ENCODE results near the gene CDH22. TPM values are rescaled to one million over a fixed set of nuclear protein-coding genes. Genes with fewer than 3 reads are reported as not detected.

The CDH22 gene
- total RNA-seq, 3 donors from 2014 or later (not counting 1 experiment from before 2014, with no cell fraction given), result not detected

DNA sequence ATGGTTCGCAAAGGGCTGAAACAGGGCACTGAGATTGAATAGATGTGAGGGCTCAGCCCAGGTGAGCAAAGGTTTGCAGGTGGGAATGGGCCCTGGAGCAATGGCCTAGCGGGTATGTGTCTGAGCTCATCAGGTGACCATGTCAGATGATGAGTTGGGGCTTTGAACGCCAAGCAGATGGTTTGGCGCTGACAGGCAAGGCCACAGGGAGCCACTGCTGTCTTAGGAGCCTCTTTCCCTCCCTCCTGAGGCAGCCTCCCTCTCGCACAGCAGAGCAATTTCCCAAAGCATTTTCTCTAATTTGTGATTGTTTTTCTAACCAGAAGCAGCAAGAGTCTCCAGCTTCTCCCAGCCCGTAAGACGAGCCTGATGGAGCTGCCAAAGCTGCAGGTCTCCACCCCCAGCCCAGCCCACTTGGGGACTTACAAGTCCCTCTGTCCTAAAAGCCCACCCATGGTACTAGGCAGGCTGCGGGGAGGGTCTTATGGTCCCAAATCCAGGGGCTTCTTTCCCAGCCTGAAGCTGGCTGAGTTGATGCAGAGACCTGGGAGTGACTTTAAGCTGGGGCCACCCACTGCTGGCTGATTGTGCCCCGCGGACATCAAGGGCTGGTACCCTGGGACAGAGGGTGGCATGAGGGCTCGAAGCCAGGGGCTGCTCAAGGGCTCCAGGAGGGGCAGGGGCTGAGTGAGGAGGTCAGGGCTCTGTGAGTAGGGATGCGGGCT lies 11.6 kb downstream of the CDH22 start:
- Mint-ChIP-seq H3K4me3 (no peak overlapping the region), H3K36me3 (no peaks in the 10 kb centered on the region), H3K27ac (no peak overlapping the region), H3K27me3 (ENCODE audit: low read depth in 2 of 2) (peaks cover 15 to 24% of the 10 kb centered on the region in 2 donors), H3K4me1 (no peaks in the 10 kb centered on the region), H3K9me3 (no peaks in the 10 kb centered on the region)
- Histone ChIP-seq H3K9me3 (ENCODE audit: control insufficient read depth, insufficient read depth, low read length) (no peaks in the 10 kb centered on the region), H3K27me3 (ENCODE audit: control insufficient read depth, insufficient read depth, low read length) (peaks cover 2% of the 10 kb centered on the region), H3K4me3 (ENCODE audit: low read length) (no peak overlapping the region), H3K27ac (ENCODE audit: low read length) (no peak overlapping the region), H3K36me3 (ENCODE audit: control insufficient read depth, insufficient read depth, low read length) (no peaks in the 10 kb centered on the region), H3K4me1 (ENCODE audit: control insufficient read depth, insufficient read depth, low read length) (no peaks in the 10 kb centered on the region)
- TF ChIP-seq, protein P1, sequence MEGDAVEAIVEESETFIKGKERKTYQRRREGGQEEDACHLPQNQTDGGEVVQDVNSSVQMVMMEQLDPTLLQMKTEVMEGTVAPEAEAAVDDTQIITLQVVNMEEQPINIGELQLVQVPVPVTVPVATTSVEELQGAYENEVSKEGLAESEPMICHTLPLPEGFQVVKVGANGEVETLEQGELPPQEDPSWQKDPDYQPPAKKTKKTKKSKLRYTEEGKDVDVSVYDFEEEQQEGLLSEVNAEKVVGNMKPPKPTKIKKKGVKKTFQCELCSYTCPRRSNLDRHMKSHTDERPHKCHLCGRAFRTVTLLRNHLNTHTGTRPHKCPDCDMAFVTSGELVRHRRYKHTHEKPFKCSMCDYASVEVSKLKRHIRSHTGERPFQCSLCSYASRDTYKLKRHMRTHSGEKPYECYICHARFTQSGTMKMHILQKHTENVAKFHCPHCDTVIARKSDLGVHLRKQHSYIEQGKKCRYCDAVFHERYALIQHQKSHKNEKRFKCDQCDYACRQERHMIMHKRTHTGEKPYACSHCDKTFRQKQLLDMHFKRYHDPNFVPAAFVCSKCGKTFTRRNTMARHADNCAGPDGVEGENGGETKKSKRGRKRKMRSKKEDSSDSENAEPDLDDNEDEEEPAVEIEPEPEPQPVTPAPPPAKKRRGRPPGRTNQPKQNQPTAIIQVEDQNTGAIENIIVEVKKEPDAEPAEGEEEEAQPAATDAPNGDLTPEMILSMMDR (IDR thresholded peaks at IDR 0.05), result no peak
- intact Hi-C loops (cut with micrococcal nuclease), result no loop called here
- DNase-seq (no peak), ATAC-seq (no peak)
- 71% methylated on average over 12 of the region's 12 CpGs for WGBS (ENCODE audit: insufficient coverage)

- intact Hi-C loops (cut with micrococcal nuclease), result no loop called here
- H3K27me3 Mint-ChIP-seq (ENCODE audit: low read depth in 2 of 2), result peaks cover 22 to 28% of the 10 kb centered on the region in 2 donors
- ATAC-seq, result no peak
Measured at GRCh38 chr20:46293084-46293483, 15.2 kb downstream of the CDH22 start.

GRCh38 chr20:46291401-46291800 lies 16.9 kb downstream of the CDH22 start:
- no peaks in the 10 kb centered on the region for H3K27me3 ChIP-seq (ENCODE audit: control insufficient read depth, insufficient read depth, low read length)

More at GRCh38 chr20:46293084-46293483, 15.2 kb downstream of the CDH22 start:
- WGBS (ENCODE audit: insufficient coverage), result 0% methylated on average over 2 of the region's 3 CpGs
- no peak overlapping the region for H3K4me3 ChIP-seq (ENCODE audit: low read length)
- no peaks in the 10 kb centered on the region for H3K9me3 ChIP-seq (ENCODE audit: control insufficient read depth, insufficient read depth, low read length)
- Mint-ChIP-seq H3K9me3 (no peaks in the 10 kb centered on the region), H3K36me3 (no peaks in the 10 kb centered on the region), H3K4me1 (no peaks in the 10 kb centered on the region), H3K4me3 (no peak overlapping the region), H3K27ac (no peak overlapping the region)
- no peaks in the 10 kb centered on the region for H3K36me3 ChIP-seq (ENCODE audit: control insufficient read depth, insufficient read depth, low read length)
- peaks cover 2% of the 10 kb centered on the region for H3K27me3 ChIP-seq (ENCODE audit: control insufficient read depth, insufficient read depth, low read length)
- no peak for DNase-seq
- TF ChIP-seq, protein P1 (IDR thresholded peaks at IDR 0.05), result no peak
- H3K27ac ChIP-seq (ENCODE audit: low read length), result no peak overlapping the region
- H3K4me1 ChIP-seq (ENCODE audit: control insufficient read depth, insufficient read depth, low read length), result no peaks in the 10 kb centered on the region

More at GRCh38 chr20:46291401-46291800, 16.9 kb downstream of the CDH22 start:
- WGBS (ENCODE audit: insufficient coverage), result 61% methylated on average over 8 of the region's 8 CpGs
- DNase-seq (no peak), ATAC-seq (no peak)
- Mint-ChIP-seq H3K27ac (no peak overlapping the region), H3K27me3 (ENCODE audit: low read depth in 2 of 2) (peaks cover 18 to 25% of the 10 kb centered on the region in 2 donors), H3K9me3 (no peaks in the 10 kb centered on the region), H3K4me3 (no peak overlapping the region), H3K4me1 (no peaks in the 10 kb centered on the region), H3K36me3 (no peaks in the 10 kb centered on the region)
- intact Hi-C loops (cut with micrococcal nuclease), result no loop called here
- Histone ChIP-seq H3K4me1 (ENCODE audit: control insufficient read depth, insufficient read depth, low read length) (no peaks in the 10 kb centered on the region), H3K27ac (ENCODE audit: low read length) (no peak overlapping the region), H3K9me3 (ENCODE audit: control insufficient read depth, insufficient read depth, low read length) (no peaks in the 10 kb centered on the region), H3K36me3 (ENCODE audit: control insufficient read depth, insufficient read depth, low read length) (no peaks in the 10 kb centered on the region), H3K4me3 (ENCODE audit: low read length) (no peak overlapping the region)
- TF ChIP-seq, protein P1 (IDR thresholded peaks at IDR 0.05), result no peak
